Lower lobe of right lung (tissue), 2 donors: ENCODE measurements around the gene FAM47B. TPM values are rescaled to one million over a fixed set of nuclear protein-coding genes. Genes with fewer than 3 reads are reported as not detected.

Experiments
- ATAC-seq, 2 donors: fragments of 200-7000 bp; cut with Tn5 transposase; one replicate each; pipeline ENCODE4 v1.9.1; 2020 to 2022; ENCODE audit warnings: mild to moderate bottlenecking in 2 of 2, moderate library complexity in 2 of 2
- DNase-seq: peaks from one replicate; pipeline ENCODE4 v3.0.0-alpha.2; 2020
- H3K27ac ChIP-seq: fragments of 200-600 bp; one replicate; pipeline ENCODE4 v1.8.0; 2022
- H3K27me3 ChIP-seq: fragments of 200-600 bp; one replicate; pipeline ENCODE4 v1.8.0; 2022; ENCODE audit warnings: low read depth
- H3K36me3 ChIP-seq: fragments of 200-600 bp; one replicate; pipeline ENCODE4 v1.8.0; 2022; ENCODE audit warnings: mild to moderate bottlenecking
- H3K4me1 ChIP-seq: fragments of 200-600 bp; one replicate; pipeline ENCODE4 v1.8.0; 2022
- H3K4me3 ChIP-seq: fragments of 200-600 bp; one replicate; pipeline ENCODE4 v1.8.0; 2022; ENCODE audit warnings: mild to moderate bottlenecking
- H3K9me3 ChIP-seq: fragments of 200-600 bp; one replicate; pipeline ENCODE4 v1.8.0; 2022
- CTCF ChIP-seq: fragments of 200-600 bp; IDR thresholded peaks from one replicate; pipeline ENCODE4 v1.8.0; 2022; ENCODE audit warnings: antibody characterized with exemption, mild to moderate bottlenecking
- intact Hi-C: fragments of 100-400 bp; cut with DNase I; formaldehyde crosslinking; loops from one replicate; pipeline ENCODE4 v1.11.0; 2022
- total RNA-seq: library from RNA; stranded (reverse); fragmentation: NEBNext Ultra II Directional; extraction: Animal tissue kit (Norgen Biotek cat#: 25700); gene quantifications from one replicate; pipeline ENCODE4 v1.2.1, GENCODE V29; 2021
- donor health status: DM: no; HTN: yes; CAD: no; lungs with severe emphysema.

FAM47B gene
- total RNA-seq, 1 donor from 2014 or later = not detected

- ATAC-seq = no peak
- Histone ChIP-seq H3K36me3 (no peaks in the 10 kb centered on the region), H3K4me3 (no peak overlapping the region), H3K4me1 (no peaks in the 10 kb centered on the region), H3K27me3 (no peaks in the 10 kb centered on the region), H3K27ac (no peak overlapping the region), H3K9me3 (no peaks in the 10 kb centered on the region)
- intact Hi-C loops = no loop called here
- DNase-seq = no peak
- TF ChIP-seq CTCF = no peak
Measured at GRCh38 chrX:34915463-34916225, 27.0 kb upstream of the FAM47B start.

GRCh38 chrX:34917146-34917545 lies 25.4 kb upstream of the FAM47B start:
- no peak for ATAC-seq
- no peaks in the 10 kb centered on the region for H3K36me3 ChIP-seq
- no peaks in the 10 kb centered on the region for H3K9me3 ChIP-seq
- no peaks in the 10 kb centered on the region for H3K27me3 ChIP-seq
- intact Hi-C loops = no loop called here
- H3K4me1 ChIP-seq = no peaks in the 10 kb centered on the region
- no peak for TF ChIP-seq CTCF
- H3K27ac ChIP-seq = no peak overlapping the region
- no peak for DNase-seq
- no peak overlapping the region for H3K4me3 ChIP-seq

- H3K36me3 ChIP-seq = no peaks in the 10 kb centered on the region
- no peaks in the 10 kb centered on the region for H3K27me3 ChIP-seq
- H3K4me3 ChIP-seq = no peak overlapping the region
- H3K27ac ChIP-seq = no peak overlapping the region
- intact Hi-C loops = no loop called here
- no peak for ATAC-seq
- no peak for TF ChIP-seq CTCF
- no peak for DNase-seq
- H3K9me3 ChIP-seq = no peaks in the 10 kb centered on the region
- H3K4me1 ChIP-seq = no peaks in the 10 kb centered on the region
Measured at GRCh38 chrX:34918091-34918736, 24.4 kb upstream of the FAM47B start.

- no peak for ATAC-seq
- no peaks in the 10 kb centered on the region for H3K27me3 ChIP-seq
- no peaks in the 10 kb centered on the region for H3K36me3 ChIP-seq
- no peaks in the 10 kb centered on the region for H3K9me3 ChIP-seq
- TF ChIP-seq CTCF = peak; percentile 19
- no peaks in the 10 kb centered on the region for H3K4me1 ChIP-seq
- intact Hi-C loops = no loop called here
- H3K4me3 ChIP-seq = no peak overlapping the region
- no peak for DNase-seq
- no peak overlapping the region for H3K27ac ChIP-seq
Measured at GRCh38 chrX:34918856-34919255, 23.7 kb upstream of the FAM47B start.

- ATAC-seq = no peak
- DNase-seq = no peak
- Histone ChIP-seq H3K27ac (no peak overlapping the region), H3K36me3 (no peaks in the 10 kb centered on the region), H3K4me3 (no peak overlapping the region), H3K27me3 (no peaks in the 10 kb centered on the region), H3K9me3 (no peaks in the 10 kb centered on the region), H3K4me1 (no peaks in the 10 kb centered on the region)
- intact Hi-C loops = no loop called here
- no peak for TF ChIP-seq CTCF
Measured at GRCh38 chrX:34927866-34928265, 14.7 kb upstream of the FAM47B start.
